SU-DHL-6 (cell line): ENCODE measurements around the gene RNF14.

Source experiments
- H2AFZ ChIP-seq: fragments of 200-600 bp; sonication (generic); 2 replicates; pipeline ENCODE4 v1.6.1; 2014; ENCODE audit warnings: low read depth, mild to moderate bottlenecking, moderate library complexity, mixed read lengths, antibody characterized with exemption, low read length; ENCODE audit not compliant: severe bottlenecking
- H3F3A ChIP-seq: fragments of 200-600 bp; shearing (Covaris generic); 2 replicates; pipeline ENCODE4 v1.6.0; 2016; ENCODE audit warnings: antibody characterized with exemption, mild to moderate bottlenecking; ENCODE audit not compliant: insufficient read depth
- H3K27ac ChIP-seq: fragments of 200-600 bp; sonication (generic); 2 replicates; pipeline ENCODE4 v1.5.1; 2016; ENCODE audit warnings: low read depth, mild to moderate bottlenecking, low read length, moderate library complexity, mixed read lengths
- H3K27me3 ChIP-seq: fragments of 200-600 bp; sonication (generic), shearing (Covaris generic); 2 replicates; pipeline ENCODE4 v1.6.0; 2014; ENCODE audit warnings: mild to moderate bottlenecking, low read length
- H3K36me3 ChIP-seq: fragments of 200-600 bp; sonication (generic); 2 replicates; pipeline ENCODE4 v1.6.1; 2014; ENCODE audit warnings: mild to moderate bottlenecking, low read length, mixed read lengths
- H3K4me2 ChIP-seq: fragments of 300-600, 200-600 bp; shearing (Covaris generic), sonication (generic); 2 replicates; pipeline ENCODE4 v1.6.0; 2014; ENCODE audit warnings: low read length, low read depth, mild to moderate bottlenecking; ENCODE audit not compliant: poor library complexity, severe bottlenecking
- H3K4me3 ChIP-seq: fragments of 200-600 bp; sonication (generic); 2 replicates; pipeline ENCODE4 v1.5.1; 2014; ENCODE audit warnings: antibody characterized with exemption, low read length, mild to moderate bottlenecking, mixed read lengths; ENCODE audit not compliant: insufficient read depth, poor library complexity, severe bottlenecking
- H3K79me2 ChIP-seq: fragments of 200-600 bp; sonication (generic); 2 replicates; pipeline ENCODE4 v1.6.1; 2014; ENCODE audit warnings: mild to moderate bottlenecking, low read length, moderate library complexity; ENCODE audit not compliant: insufficient read depth
- H3K9ac ChIP-seq: fragments of 200-600 bp; sonication (generic); 2 replicates; pipeline ENCODE4 v1.7.0; 2014; ENCODE audit warnings: mild to moderate bottlenecking, low read length
- H3K9me2 ChIP-seq: fragments of 200-600 bp; sonication (generic); replicated peaks from 2 replicates; pipeline ENCODE4 v1.6.1; 2014; ENCODE audit warnings: low read length; ENCODE audit not compliant: insufficient read depth
- H3K9me3 ChIP-seq: fragments of 200-600 bp; sonication (generic); 2 replicates; pipeline ENCODE4 v1.6.1; 2014; ENCODE audit warnings: low read length, mixed read lengths; ENCODE audit not compliant: insufficient read depth
- H4K20me1 ChIP-seq: fragments of 200-600 bp; sonication (generic); 2 replicates; pipeline ENCODE4 v1.6.1; 2014; ENCODE audit warnings: low read depth, mild to moderate bottlenecking, antibody characterized with exemption, low read length, moderate library complexity, mixed read lengths
- EZH2phosphoT487 ChIP-seq: fragments of 200-600 bp; sonication (generic), shearing (Covaris generic); conservative IDR thresholded peaks from 2 replicates; pipeline ENCODE4 v1.6.1; 2018; ENCODE audit warnings: mild to moderate bottlenecking, antibody characterized with exemption, low read length, moderate library complexity, mixed read lengths
- TF ChIP-seq, protein P1 (sequence below): fragments of 200-600 bp; sonication (generic); IDR thresholded peaks from one replicate; pipeline ENCODE4 v1.5.1; 2017; ENCODE audit warnings: antibody characterized with exemption, mild to moderate bottlenecking, low read length, moderate library complexity; ENCODE audit not compliant: insufficient read depth, poor library complexity, severe bottlenecking

The RNF14 gene

DNA sequence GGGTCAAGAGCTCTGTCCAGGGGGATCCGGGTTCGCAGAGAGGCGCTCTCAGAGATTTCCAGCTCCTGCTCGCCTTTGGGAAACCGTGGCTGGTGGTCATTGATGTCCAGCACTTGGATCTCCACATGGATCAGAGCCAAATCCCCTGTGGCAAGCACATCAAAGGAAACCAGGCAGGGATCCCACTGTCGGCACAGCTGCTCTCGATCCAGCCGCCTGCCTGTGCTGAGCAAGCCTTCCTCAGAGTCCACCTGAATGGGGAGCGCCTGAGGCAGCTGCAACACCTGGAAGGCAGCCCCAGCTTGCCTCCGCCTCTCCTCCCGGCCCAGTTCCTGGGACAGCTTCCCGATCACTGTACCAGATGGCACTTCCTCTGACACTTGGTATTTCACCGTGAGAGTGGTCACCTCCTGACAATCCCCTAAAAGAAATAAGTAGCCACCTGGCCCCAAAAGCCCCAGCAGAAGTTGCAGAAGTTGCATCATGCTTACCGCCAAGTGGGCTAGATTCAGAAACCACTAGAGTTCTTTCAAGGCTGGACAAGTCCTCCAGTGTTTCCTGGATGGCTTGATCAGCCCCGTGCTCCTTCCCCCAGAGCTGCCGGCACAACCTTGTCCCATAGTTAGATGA, 11.4 kb upstream of the RNF14 start:
- H2AFZ ChIP-seq, result no peak overlapping the region
- no peaks in the 10 kb centered on the region for H4K20me1 ChIP-seq
- no peaks in the 10 kb centered on the region for H3K27me3 ChIP-seq
- H3K9ac ChIP-seq, result no peak overlapping the region
- no peak overlapping the region for H3K27ac ChIP-seq
- H3K4me2 ChIP-seq, result no peak overlapping the region
- H3F3A ChIP-seq, result no peaks in the 10 kb centered on the region
- no peak overlapping the region for H3K4me3 ChIP-seq
- H3K36me3 ChIP-seq, result no peaks in the 10 kb centered on the region
- no peaks in the 10 kb centered on the region for H3K9me3 ChIP-seq
- H3K9me2 ChIP-seq, result no peaks in the 10 kb centered on the region
- no peaks in the 10 kb centered on the region for H3K79me2 ChIP-seq
- no peak for TF ChIP-seq EZH2phosphoT487
- TF ChIP-seq, protein P1, sequence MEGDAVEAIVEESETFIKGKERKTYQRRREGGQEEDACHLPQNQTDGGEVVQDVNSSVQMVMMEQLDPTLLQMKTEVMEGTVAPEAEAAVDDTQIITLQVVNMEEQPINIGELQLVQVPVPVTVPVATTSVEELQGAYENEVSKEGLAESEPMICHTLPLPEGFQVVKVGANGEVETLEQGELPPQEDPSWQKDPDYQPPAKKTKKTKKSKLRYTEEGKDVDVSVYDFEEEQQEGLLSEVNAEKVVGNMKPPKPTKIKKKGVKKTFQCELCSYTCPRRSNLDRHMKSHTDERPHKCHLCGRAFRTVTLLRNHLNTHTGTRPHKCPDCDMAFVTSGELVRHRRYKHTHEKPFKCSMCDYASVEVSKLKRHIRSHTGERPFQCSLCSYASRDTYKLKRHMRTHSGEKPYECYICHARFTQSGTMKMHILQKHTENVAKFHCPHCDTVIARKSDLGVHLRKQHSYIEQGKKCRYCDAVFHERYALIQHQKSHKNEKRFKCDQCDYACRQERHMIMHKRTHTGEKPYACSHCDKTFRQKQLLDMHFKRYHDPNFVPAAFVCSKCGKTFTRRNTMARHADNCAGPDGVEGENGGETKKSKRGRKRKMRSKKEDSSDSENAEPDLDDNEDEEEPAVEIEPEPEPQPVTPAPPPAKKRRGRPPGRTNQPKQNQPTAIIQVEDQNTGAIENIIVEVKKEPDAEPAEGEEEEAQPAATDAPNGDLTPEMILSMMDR, result no peak

- no peak within 1 kb of the TSS for H3K9ac ChIP-seq
These were observed 10.8 kb upstream of the RNF14 start, which contains the start of gene PCDH12 for GRCh38 chr5:141958113-141958512. Gene PCDH12, minus strand, starts transcription at chr5:141958202. Its CDS starts 351 bp downstream, at chr5:141957851.

GRCh38 chr5:141958546-141959172, 10.2 kb upstream of the RNF14 start:
- H3K27ac ChIP-seq, result no peak overlapping the region
- H3K4me2 ChIP-seq, result no peak overlapping the region
- H4K20me1 ChIP-seq, result no peaks in the 10 kb centered on the region
- H3K9me3 ChIP-seq, result no peaks in the 10 kb centered on the region
- H3F3A ChIP-seq, result no peaks in the 10 kb centered on the region
- no peaks in the 10 kb centered on the region for H3K79me2 ChIP-seq
- no peaks in the 10 kb centered on the region for H3K36me3 ChIP-seq
- H3K27me3 ChIP-seq, result no peaks in the 10 kb centered on the region
- H3K9me2 ChIP-seq, result no peaks in the 10 kb centered on the region
- no peak overlapping the region for H2AFZ ChIP-seq
- no peak overlapping the region for H3K9ac ChIP-seq
- TF ChIP-seq, protein P1, result no peak
- TF ChIP-seq EZH2phosphoT487, result no peak
- H3K4me3 ChIP-seq, result no peak overlapping the region

More at GRCh38 chr5:141958113-141958512, 10.8 kb upstream of the RNF14 start, which contains the start of gene PCDH12:
- Histone ChIP-seq H3K36me3 (no peaks in the 10 kb centered on the region), H3K4me3 (no peak within 1 kb of the TSS), H3K9me3 (no peaks in the 10 kb centered on the region), H3K27ac (no peak within 1 kb of the TSS), H3K4me2 (no peak within 1 kb of the TSS), H4K20me1 (no peaks in the 10 kb centered on the region), H3K9me2 (no peaks in the 10 kb centered on the region), H3K27me3 (no peaks in the 10 kb centered on the region), H2AFZ (no peak within 1 kb of the TSS), H3F3A (no peaks in the 10 kb centered on the region), H3K79me2 (no peaks in the 10 kb centered on the region)
- no peak for TF ChIP-seq EZH2phosphoT487
- TF ChIP-seq, protein P1, result no peak
